GM10847 (cell line): ENCODE measurements around the gene CTNNA1.

ENCODE experiments used
- POLR2A ChIP-seq: IDR thresholded peaks from 2 replicates; pipeline ENCODE4 v1.6.1; 2011; ENCODE audit not compliant: insufficient read length; ENCODE audit errors: extremely low read depth

The CTNNA1 gene

GRCh38 chr5:138753794-138754698 is 821 bp downstream of the CTNNA1 start:
- TF ChIP-seq POLR2A, result no peak

- no peak for TF ChIP-seq POLR2A
These were observed 1.5 kb downstream of the CTNNA1 start for GRCh38 chr5:138754699-138755057.

DNA sequence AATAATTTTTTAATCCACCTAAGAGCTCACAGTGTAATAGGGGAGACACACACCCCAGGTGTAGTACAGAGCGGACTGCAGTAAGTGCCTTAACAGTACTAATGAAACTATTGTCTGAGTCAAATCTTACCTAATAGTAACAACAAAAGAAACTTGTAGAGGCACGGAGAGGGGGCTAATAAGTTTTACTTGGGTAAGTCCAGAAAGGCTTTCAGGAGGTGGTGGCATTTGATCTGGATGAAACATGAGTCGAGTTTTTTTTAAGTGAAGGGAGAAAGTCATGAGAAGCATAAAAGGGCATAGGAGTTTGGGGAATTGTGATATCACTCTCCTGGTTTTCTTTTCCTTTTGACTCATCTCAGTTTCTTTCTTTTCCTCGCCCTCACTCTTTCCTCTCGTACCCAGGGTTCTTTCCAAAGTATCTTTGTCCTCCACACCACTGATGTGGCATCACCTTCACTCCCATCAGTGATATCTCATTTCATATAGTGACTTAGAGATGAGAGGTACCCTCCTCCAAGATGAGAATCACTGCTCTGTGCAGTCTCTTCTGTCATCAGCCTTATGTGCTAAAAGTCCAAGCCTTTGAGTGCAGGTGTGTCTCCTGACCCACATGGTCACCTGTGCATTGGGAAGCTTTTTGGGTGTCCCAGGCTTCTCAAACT is 2.0 kb downstream of the CTNNA1 start:
- no peak for TF ChIP-seq POLR2A

DNA sequence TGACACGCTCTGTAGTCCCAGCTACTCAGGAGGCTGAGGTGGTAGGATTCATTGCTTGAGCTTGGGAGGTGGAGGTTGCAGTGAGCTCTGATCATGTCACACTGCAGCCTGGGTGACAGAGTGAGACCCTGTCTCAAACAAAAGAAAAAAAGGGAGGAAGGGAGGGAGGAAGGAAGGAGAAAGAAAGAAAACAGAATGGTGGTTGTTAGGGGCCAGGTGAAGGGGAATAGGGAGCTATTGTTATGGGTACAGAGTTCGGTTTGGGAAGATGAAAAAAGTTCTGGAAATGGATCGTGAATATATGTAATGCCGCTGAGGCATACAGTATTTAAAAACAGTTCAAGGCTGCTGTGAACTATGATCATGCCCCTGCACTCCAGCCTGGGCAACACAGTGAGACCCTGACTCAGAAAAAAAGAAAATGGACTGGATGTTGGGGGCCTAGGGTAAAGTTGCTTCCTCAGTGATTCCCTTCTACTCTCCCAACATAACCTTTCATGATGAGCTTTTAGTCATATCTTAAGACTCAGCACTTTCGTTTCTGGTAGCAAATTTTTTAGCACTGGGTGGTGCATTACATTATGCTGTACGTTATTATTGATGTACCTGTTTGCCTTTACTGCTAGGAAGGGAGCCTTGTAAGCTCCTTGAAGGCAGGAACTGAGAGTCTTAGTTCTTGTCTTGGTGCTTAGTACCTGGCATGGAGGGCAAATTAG is 4.0 kb downstream of the CTNNA1 start:
- no peak for TF ChIP-seq POLR2A

GRCh38 chr5:138760448-138761110 is 7.4 kb downstream of the CTNNA1 start:
- no peak for TF ChIP-seq POLR2A

- TF ChIP-seq POLR2A, result no peak
These were observed 8.9 kb downstream of the CTNNA1 start for GRCh38 chr5:138762110-138762509.

DNA sequence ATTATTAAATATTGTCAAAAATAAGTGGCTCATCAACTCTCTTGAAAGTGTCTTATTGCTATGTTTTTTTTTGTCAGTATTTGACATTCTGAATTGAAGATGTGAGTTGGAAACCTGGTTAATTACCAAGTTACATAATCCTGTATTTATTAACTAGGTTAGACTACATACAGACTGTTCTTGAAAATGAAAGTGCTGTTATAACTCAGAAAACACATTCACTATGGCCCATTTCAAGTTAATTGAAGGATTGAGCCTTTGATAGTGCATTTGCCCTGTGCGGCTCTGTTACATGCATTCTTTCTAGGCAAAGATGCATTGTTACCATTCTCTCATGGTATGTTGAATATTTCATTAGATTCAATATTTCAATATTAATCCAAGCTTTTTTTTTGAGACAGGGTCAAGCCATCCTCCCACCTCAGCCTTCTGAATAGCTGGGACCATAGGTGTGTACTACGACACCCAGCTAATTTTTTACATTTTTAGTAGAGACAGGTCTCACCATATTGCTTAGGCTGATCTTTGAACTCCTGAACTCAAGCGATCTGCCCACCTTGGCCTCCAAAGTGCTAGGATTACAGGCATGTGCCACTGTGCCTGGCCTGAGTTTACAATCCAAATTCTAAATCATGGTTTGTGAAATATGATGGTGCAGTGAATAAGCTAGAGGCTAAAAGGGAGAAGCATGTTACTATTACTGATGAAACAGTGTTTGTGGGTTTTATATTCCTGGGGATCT is 10.0 kb downstream of the CTNNA1 start:
- no peak for TF ChIP-seq POLR2A

DNA sequence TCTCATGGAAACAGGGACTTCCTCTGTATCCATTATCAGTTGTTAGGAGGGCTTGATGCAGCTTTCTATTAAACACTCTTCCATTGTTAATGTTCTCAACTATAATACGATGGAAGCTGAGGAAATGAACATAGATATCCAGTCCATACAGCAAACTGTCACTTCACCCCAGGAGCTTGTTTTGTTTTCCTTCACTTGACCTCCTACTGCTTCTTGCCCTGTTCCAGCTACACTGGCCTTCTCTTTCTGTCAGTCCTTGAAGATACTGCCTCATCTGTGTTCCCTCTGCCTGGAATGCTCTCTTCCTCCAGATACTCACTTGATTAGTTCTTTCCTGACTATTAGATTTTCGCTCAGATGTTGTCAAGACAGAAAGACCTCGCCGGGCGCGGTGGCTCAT is 17.1 kb downstream of the CTNNA1 start:
- no peak for TF ChIP-seq POLR2A

GRCh38 chr5:138770977-138771376 is 17.8 kb downstream of the CTNNA1 start:
- no peak for TF ChIP-seq POLR2A

DNA sequence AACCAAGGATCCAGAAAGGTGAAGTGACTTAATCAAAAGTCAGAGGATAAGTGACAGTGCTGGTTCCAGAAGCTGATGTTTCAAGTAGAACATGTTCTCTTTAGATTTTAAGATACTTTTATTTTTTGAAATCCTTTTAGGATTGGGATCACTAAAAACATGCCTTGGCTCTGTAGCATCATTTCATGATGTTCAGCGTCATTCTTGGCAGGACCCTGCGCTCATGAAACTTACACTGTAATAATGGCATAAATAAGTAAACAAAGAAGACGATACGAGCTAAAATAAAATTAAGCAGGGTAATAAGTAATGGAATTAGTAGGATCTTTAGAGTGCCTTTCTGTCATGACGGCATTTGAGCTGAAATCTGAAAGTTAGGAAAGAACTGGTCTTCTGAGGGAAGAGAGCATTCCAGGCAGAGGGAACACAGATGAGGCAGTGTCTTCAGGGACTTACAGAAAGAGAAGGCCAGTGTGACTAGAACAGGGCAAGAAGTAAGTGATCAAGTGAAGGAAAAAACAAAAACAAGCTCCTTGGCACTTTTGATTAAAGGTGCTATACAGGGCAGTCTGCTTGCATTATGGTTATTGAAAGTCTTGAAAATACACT is 19.9 kb downstream of the CTNNA1 start:
- no peak for TF ChIP-seq POLR2A

DNA sequence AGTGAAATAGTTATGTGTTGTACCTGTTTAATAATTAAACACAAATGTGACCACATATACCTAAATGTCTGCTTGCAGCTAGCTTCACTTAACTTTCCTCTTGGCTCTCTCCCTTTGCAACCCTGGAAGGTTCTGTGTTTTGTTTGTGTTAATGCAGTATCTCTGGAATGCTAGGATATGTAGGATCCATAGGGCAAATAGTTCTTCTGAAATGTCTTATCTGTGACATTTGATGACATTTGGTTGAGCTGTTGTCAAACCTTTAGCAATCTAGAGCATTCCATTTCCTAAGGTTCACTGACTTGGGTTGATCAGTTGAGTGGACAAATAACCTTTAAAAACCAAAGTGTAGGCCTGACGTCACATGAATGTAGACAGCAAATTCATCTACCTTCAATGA is 21.8 kb downstream of the CTNNA1 start:
- no peak for TF ChIP-seq POLR2A

GRCh38 chr5:138778234-138778633 is 25.0 kb downstream of the CTNNA1 start:
- no peak for TF ChIP-seq POLR2A

- no peak for TF ChIP-seq POLR2A
These were observed 30.8 kb downstream of the CTNNA1 start for GRCh38 chr5:138783976-138784375.

GRCh38 chr5:138784590-138784989 is 31.4 kb downstream of the CTNNA1 start:
- TF ChIP-seq POLR2A, result no peak

GRCh38 chr5:138789771-138790242 is 36.6 kb downstream of the CTNNA1 start:
- no peak for TF ChIP-seq POLR2A

GRCh38 chr5:138790684-138791083 is 37.5 kb downstream of the CTNNA1 start:
- TF ChIP-seq POLR2A, result no peak
